ENCODE measurements around the gene CCDC40. TPM values are rescaled to one million over a fixed set of nuclear protein-coding genes. Genes with fewer than 3 reads are reported as not detected.

Gene CCDC40
- total RNA-seq, 1 donor from 2014 or later, result 7.7 TPM

DNA sequence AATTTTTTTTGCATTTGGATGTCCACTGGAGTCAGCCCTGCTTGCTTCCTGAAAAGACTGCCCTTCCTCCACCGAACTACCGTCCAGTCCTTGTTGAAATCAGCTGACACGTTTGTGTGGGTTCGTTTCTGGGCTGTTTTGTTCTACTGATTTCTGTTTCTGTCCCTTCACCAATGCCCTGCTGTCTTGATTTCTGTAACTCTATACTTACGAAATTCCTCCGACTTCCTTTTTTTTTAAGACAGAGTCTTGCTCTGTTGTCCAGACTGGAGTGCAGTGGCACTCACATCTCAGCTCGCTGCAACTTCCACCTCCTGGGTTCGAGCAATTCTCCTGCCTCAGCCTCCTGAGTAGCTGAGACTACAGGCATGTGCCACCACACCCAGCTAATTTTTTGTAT lies 56.5 kb downstream of the CCDC40 start:
- H2AFZ ChIP-seq (replicated peaks), result no peak overlapping the region
- H3K4me3 ChIP-seq, result no peak overlapping the region
- H3K27ac Mint-ChIP-seq, result no peak overlapping the region
- no peaks in the 10 kb centered on the region for H3F3A ChIP-seq (ENCODE audit: low read depth)
- H3K4me2 ChIP-seq, result no peak overlapping the region
- no peaks in the 10 kb centered on the region for H3K9me3 Mint-ChIP-seq
- DNase-seq (ENCODE audit: low spot score), result no peak
- no peaks in the 10 kb centered on the region for H3K27me3 ChIP-seq
- no peak overlapping the region for H3K9ac ChIP-seq
- no peaks in the 10 kb centered on the region for H3K4me1 ChIP-seq
- no peaks in the 10 kb centered on the region for H3K36me3 ChIP-seq
- H4K20me1 ChIP-seq (ENCODE audit: low read depth), result no peaks in the 10 kb centered on the region
- TF ChIP-seq EZH2phosphoT487 (IDR thresholded peaks at IDR 0.05) (no peak), EZH2 (IDR thresholded peaks at IDR 0.05) (no peak)
- TF ChIP-seq, protein P1, sequence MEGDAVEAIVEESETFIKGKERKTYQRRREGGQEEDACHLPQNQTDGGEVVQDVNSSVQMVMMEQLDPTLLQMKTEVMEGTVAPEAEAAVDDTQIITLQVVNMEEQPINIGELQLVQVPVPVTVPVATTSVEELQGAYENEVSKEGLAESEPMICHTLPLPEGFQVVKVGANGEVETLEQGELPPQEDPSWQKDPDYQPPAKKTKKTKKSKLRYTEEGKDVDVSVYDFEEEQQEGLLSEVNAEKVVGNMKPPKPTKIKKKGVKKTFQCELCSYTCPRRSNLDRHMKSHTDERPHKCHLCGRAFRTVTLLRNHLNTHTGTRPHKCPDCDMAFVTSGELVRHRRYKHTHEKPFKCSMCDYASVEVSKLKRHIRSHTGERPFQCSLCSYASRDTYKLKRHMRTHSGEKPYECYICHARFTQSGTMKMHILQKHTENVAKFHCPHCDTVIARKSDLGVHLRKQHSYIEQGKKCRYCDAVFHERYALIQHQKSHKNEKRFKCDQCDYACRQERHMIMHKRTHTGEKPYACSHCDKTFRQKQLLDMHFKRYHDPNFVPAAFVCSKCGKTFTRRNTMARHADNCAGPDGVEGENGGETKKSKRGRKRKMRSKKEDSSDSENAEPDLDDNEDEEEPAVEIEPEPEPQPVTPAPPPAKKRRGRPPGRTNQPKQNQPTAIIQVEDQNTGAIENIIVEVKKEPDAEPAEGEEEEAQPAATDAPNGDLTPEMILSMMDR (IDR thresholded peaks at IDR 0.05), result no peak
- H3K79me2 ChIP-seq (ENCODE audit: low read depth), result no peaks in the 10 kb centered on the region
- peaks cover 13% of the 10 kb centered on the region for H3K36me3 Mint-ChIP-seq
- H3K27ac ChIP-seq, result no peak overlapping the region
- no peaks in the 10 kb centered on the region for H3K9me3 ChIP-seq (ENCODE audit: low read depth)
- no peak overlapping the region for H3K4me3 Mint-ChIP-seq
- peaks cover 6% of the 10 kb centered on the region for H3K4me1 Mint-ChIP-seq
- peaks cover 9% of the 10 kb centered on the region for H3K27me3 Mint-ChIP-seq (ENCODE audit: insufficient read depth, low read depth)

DNA sequence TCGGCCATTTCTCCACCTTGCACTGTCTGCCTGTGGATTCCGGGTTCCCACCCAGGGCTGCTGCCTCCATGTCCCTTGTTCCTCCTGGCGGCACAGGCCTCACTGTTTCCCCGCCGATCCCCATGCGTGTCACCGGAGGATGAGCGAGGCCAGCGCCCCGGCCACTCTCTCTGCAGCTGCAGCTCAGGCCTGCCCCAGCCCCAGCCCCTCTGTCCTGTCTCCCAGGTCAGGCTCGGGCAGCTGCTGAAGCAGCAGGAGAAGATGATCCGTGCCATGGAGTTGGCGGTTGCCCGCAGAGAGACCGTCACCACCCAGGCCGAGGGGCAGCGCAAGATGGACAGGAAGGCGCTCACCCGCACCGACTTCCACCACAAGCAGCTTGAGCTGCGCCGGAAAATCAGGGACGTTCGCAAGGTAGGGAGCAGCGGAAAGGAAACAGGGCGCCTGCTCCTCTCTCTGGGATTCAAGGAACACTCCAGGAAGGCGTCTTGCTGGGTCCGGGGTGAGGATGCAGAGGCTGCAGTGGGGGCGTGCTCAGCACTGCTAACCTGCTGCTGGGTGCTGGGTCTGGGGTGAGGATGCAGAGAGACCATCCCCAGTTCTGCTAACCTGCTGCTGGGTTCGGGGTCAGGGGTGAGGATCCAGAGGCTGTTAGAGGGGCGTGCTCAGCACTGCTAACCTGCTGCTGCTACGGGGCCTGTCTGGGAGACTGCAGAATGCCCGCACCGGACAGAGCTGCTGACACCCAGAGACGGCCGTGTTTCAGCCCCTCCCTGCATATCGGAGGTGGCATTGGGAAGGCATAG lies 58.8 kb downstream of the CCDC40 start:
- H3K4me3 ChIP-seq, result no peak overlapping the region
- TF ChIP-seq EZH2 (IDR thresholded peaks at IDR 0.05), result no peak
- TF ChIP-seq, protein P1 (IDR thresholded peaks at IDR 0.05), result no peak
- no peak for TF ChIP-seq EZH2phosphoT487 (IDR thresholded peaks at IDR 0.05)
- H3K36me3 ChIP-seq, result no peaks in the 10 kb centered on the region
- H3K9me3 ChIP-seq (ENCODE audit: low read depth), result no peaks in the 10 kb centered on the region
- no peak for DNase-seq (ENCODE audit: low spot score)
- no peaks in the 10 kb centered on the region for H3K79me2 ChIP-seq (ENCODE audit: low read depth)
- H4K20me1 ChIP-seq (ENCODE audit: low read depth), result no peaks in the 10 kb centered on the region
- peaks cover 7% of the 10 kb centered on the region for H3K4me1 Mint-ChIP-seq
- no peak overlapping the region for H3K27ac ChIP-seq
- peaks cover 15% of the 10 kb centered on the region for H3K27me3 Mint-ChIP-seq (ENCODE audit: insufficient read depth, low read depth)
- no peaks in the 10 kb centered on the region for H3F3A ChIP-seq (ENCODE audit: low read depth)
- peak overlapping the region; percentile 90 for H3K27ac Mint-ChIP-seq
- peaks cover 13% of the 10 kb centered on the region for H3K36me3 Mint-ChIP-seq
- no peak overlapping the region for H3K4me3 Mint-ChIP-seq
- no peak overlapping the region for H2AFZ ChIP-seq (replicated peaks)
- no peaks in the 10 kb centered on the region for H3K4me1 ChIP-seq
- peaks cover 8% of the 10 kb centered on the region for H3K27me3 ChIP-seq
- H3K4me2 ChIP-seq, result no peak overlapping the region
- no peaks in the 10 kb centered on the region for H3K9me3 Mint-ChIP-seq
- no peak overlapping the region for H3K9ac ChIP-seq

DNA sequence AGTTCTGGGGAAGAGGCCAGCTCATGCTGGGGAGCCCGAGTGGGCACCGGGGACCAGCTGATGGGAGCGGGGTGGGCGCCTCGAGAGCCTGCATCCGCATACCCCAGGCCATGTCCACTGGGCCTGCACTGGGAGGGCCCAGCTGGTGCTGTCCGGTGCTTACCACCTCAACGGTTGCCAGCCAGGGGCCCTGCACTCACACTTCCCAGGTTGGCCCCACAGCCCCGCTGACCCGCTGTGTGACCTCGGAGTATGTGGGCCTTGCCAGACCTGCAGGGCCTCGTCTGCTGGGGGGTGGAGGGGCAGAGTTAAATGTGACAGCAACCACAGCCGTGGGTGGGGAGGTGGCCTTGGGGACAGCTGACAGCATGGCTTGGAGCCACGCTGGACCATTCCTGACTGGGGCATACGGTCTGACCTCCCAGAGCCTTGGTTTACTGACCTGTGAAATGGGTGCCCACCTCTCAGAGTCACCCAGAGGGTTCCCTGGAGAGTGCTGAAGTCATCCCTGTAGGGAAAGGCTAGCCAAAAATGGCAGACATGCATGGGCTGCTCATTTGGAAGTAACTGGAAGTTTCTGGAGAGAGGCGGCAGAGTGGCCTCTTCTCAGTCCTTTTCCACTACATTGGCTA lies 59.5 kb downstream of the CCDC40 start:
- H3K27me3 Mint-ChIP-seq (ENCODE audit: insufficient read depth, low read depth), result peaks cover 17% of the 10 kb centered on the region
- TF ChIP-seq, protein P1 (IDR thresholded peaks at IDR 0.05), result no peak
- no peak for TF ChIP-seq EZH2phosphoT487 (IDR thresholded peaks at IDR 0.05)
- no peak for TF ChIP-seq EZH2 (IDR thresholded peaks at IDR 0.05)
- Histone ChIP-seq H2AFZ (replicated peaks) (no peak overlapping the region), H4K20me1 (ENCODE audit: low read depth) (no peaks in the 10 kb centered on the region), H3K4me2 (no peak overlapping the region), H3K27me3 (peaks cover 14% of the 10 kb centered on the region), H3F3A (ENCODE audit: low read depth) (no peaks in the 10 kb centered on the region), H3K27ac (no peak overlapping the region), H3K36me3 (no peaks in the 10 kb centered on the region), H3K79me2 (ENCODE audit: low read depth) (no peaks in the 10 kb centered on the region), H3K9ac (no peak overlapping the region), H3K4me1 (no peaks in the 10 kb centered on the region), H3K4me3 (no peak overlapping the region), H3K9me3 (ENCODE audit: low read depth) (no peaks in the 10 kb centered on the region)
- H3K36me3 Mint-ChIP-seq, result peaks cover 8% of the 10 kb centered on the region
- H3K4me3 Mint-ChIP-seq, result no peak overlapping the region
- H3K27ac Mint-ChIP-seq, result no peak overlapping the region
- no peak for DNase-seq (ENCODE audit: low spot score)
- H3K9me3 Mint-ChIP-seq, result no peaks in the 10 kb centered on the region
- peaks cover 12% of the 10 kb centered on the region for H3K4me1 Mint-ChIP-seq
